IPS-18a (cell line): Measurements from ENCODE around the gene STXBP2.

Source experiments
- H3K27ac ChIP-seq: one replicate; pipeline ENCODE4 v1.5.1; 2013; ENCODE audit warnings: low read length
- H3K27me3 ChIP-seq: one replicate; pipeline ENCODE4 v1.6.1; 2013; ENCODE audit warnings: mild to moderate bottlenecking, low read length; ENCODE audit not compliant: control insufficient read depth, insufficient read depth
- H3K36me3 ChIP-seq: one replicate; pipeline ENCODE4 v1.6.1; 2013; ENCODE audit warnings: low read depth, low read length; ENCODE audit not compliant: control insufficient read depth
- H3K4me1 ChIP-seq: one replicate; pipeline ENCODE4 v1.6.1; 2013; ENCODE audit warnings: low read depth, low read length; ENCODE audit not compliant: control insufficient read depth
- H3K4me3 ChIP-seq: one replicate; pipeline ENCODE4 v1.5.1; 2013; ENCODE audit warnings: low read length
- H3K9ac ChIP-seq: one replicate; pipeline ENCODE4 v1.6.1; 2013; ENCODE audit warnings: mild to moderate bottlenecking, low read length, moderate library complexity
- H3K9me3 ChIP-seq: one replicate; pipeline ENCODE4 v1.6.1; 2013; ENCODE audit warnings: low read depth, low read length; ENCODE audit not compliant: control insufficient read depth

Gene STXBP2

DNA sequence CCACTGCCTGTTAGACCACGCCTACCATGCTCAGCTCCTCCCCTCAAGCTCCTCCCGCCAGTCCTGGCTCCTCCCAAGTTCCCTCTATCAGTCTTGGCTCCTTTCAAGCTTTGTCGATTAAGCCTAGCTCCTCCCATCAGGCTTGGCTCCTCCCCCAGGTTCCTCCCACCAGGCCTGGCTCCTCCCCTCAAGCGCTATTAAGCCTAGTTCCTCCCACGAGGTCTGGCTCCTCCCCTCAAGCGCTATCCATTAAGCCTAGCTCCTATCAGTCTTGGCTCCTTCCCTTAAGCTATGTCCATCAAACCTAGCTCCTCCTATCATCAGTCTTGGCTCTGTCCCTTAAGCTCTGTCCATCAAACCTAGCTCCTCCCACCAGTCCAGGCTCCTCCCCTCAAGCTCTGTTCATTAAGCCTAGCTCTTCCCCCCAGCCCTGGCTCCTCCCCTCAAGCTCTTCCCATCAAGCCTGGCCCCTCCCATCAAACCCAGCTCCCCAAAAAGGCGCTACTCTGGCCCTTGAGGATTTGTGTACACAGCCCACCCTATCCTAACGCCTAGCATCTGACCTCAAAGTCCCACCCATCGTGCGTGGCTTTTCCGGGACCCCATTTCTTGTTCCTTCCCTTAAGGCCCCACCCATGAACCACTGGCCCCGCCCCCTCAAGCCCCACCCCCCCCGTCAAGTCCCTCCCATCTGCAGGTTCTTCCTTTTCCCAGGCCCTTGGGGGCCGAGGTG, 31.3 kb upstream of the STXBP2 start:
- no peaks in the 10 kb centered on the region for H3K4me1 ChIP-seq
- H3K9ac ChIP-seq: no peak overlapping the region
- H3K4me3 ChIP-seq: no peak overlapping the region
- H3K9me3 ChIP-seq: no peaks in the 10 kb centered on the region
- peaks cover 5% of the 10 kb centered on the region for H3K36me3 ChIP-seq
- no peak overlapping the region for H3K27ac ChIP-seq
- no peaks in the 10 kb centered on the region for H3K27me3 ChIP-seq

DNA sequence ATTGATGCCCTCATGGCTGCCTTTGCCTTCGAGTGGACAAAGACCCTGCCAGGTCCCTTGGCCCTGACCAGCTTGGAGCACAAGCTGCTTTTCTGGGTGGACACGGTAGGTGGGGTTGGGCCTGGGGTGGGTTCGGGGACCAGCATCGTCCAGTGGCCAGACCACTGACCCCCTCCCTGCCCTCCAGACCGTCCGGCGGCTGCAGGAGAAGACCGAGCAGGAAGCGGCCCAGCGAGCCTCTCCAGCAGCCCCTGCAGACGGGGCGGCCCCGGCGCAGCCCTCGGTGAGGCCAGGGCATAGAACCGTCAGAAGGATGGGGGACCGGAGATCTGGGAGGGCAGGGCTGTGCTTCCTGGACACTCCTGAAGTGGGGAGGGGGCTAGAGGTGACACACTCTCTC, 30.6 kb upstream of the STXBP2 start:
- no peak overlapping the region for H3K27ac ChIP-seq
- no peaks in the 10 kb centered on the region for H3K27me3 ChIP-seq

DNA sequence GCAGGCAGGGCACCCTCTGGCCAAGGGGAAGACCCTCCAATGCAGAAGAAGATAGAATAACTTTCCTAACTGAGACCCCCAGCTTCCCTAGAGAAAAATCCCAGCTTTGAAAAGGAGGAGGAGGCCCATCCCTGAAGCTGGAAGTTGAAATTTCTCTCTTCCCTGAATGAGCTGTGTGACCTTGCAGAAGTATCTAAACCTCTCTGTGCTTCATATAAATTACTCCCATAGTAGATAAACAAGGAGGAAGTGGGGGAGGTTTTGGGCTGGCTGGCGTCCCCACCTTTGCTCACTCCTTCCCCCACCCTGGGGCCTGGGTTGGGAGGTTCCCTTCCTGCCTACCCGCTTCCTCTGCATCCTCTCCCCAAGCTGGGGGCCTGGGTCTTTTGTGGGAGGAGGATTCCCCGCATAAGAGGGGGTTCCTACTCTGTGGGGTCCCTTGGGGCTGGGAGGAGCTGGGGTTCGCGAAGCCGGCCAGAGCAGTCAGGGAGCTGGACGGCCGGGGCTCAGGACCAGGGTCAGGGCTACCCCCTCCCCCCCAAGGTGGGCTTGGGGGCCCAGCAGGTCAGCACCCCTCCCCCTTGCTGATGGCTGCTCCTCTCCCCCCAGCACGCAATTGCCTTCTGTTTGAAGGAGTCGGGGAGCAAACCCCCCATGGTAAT, 29.6 kb upstream of the STXBP2 start:
- no peaks in the 10 kb centered on the region for H3K27me3 ChIP-seq

More for the DNA sequence above, 30.6 kb upstream of the STXBP2 start:
- Histone ChIP-seq H3K9ac (no peak overlapping the region), H3K4me3 (no peak overlapping the region), H3K36me3 (peaks cover 5% of the 10 kb centered on the region), H3K9me3 (no peaks in the 10 kb centered on the region), H3K4me1 (no peaks in the 10 kb centered on the region)

DNA sequence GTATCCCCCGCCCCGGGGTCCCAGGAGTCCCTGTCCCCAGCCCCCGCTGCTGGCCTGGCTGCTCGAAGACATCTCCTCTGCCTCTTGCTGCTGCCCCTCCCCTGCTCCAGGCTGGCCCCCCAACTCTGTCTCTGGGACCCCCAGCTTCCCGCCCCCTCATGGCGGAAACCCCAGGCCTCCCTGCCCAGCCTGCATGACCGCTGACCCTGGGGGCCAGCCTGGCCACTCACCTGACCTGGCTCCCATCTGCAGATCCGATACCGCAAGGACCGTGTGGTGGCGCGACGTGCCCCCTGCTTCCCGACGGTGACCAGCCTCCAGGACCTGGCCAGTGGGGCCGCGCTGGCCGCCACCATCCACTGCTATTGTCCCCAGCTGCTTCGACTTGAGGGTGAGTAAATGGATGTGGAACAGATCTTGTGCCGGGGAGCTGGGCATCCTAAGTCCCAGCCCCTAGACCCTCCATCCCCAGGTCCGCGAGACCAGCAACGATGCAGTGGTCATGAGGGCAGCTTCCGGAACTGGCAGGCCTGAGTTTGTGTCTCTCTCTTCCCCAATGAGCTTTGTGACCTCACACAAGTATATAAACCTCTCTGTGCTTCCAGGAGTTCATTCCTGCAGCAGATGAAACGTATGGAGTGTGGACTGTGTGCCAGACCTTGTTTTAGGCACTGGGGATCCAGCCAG, 28.9 kb upstream of the STXBP2 start:
- H3K27ac ChIP-seq: no peak overlapping the region
- H3K4me3 ChIP-seq: no peak overlapping the region
- no peaks in the 10 kb centered on the region for H3K27me3 ChIP-seq
- no peaks in the 10 kb centered on the region for H3K4me1 ChIP-seq
- no peak overlapping the region for H3K9ac ChIP-seq
- H3K9me3 ChIP-seq: no peaks in the 10 kb centered on the region
- peaks cover 5% of the 10 kb centered on the region for H3K36me3 ChIP-seq

More for the DNA sequence above, 29.6 kb upstream of the STXBP2 start:
- H3K4me3 ChIP-seq: no peak overlapping the region
- H3K27ac ChIP-seq: no peak overlapping the region
- no peaks in the 10 kb centered on the region for H3K9me3 ChIP-seq
- H3K4me1 ChIP-seq: no peaks in the 10 kb centered on the region
- H3K36me3 ChIP-seq: peaks cover 5% of the 10 kb centered on the region
- no peak overlapping the region for H3K9ac ChIP-seq

DNA sequence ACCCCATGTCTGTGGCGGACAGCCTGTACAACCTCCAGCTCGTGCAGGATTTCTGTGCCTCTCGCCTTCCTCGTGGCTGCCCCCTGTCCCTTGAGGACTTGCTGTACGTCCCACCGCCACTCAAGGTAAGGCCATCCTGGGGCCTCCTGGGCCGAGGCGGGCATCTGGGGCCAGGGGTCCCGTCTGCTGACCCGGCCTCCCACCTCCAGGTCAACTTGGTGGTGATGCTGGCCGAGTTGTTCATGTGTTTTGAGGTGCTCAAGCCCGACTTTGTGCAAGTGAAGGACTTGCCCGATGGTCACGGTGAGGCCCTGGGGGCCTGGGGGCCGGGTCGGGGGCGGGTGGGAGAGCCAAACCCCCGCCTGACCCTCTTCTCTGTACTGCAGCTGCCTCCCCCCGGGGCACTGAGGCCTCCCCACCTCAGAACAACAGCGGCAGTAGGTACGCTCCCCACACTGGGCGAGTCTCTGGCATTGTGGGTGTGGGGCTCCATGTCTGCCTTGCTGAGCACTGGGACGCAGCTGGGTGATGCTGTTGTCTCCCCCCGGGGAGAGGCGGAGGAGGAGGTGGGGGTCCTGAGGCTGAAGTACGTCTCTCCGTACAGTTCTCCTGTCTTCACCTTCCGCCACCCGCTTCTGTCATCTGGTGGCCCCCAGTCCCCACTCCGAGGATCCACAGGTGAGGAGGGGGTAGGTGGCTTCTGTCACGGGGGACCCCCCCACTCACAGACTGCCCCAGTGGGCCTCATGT, 26.2 kb upstream of the STXBP2 start:
- Histone ChIP-seq H3K27me3 (no peaks in the 10 kb centered on the region), H3K4me3 (no peak overlapping the region), H3K9ac (no peak overlapping the region), H3K27ac (no peak overlapping the region), H3K36me3 (peaks cover 5% of the 10 kb centered on the region), H3K9me3 (no peaks in the 10 kb centered on the region), H3K4me1 (no peaks in the 10 kb centered on the region)

DNA sequence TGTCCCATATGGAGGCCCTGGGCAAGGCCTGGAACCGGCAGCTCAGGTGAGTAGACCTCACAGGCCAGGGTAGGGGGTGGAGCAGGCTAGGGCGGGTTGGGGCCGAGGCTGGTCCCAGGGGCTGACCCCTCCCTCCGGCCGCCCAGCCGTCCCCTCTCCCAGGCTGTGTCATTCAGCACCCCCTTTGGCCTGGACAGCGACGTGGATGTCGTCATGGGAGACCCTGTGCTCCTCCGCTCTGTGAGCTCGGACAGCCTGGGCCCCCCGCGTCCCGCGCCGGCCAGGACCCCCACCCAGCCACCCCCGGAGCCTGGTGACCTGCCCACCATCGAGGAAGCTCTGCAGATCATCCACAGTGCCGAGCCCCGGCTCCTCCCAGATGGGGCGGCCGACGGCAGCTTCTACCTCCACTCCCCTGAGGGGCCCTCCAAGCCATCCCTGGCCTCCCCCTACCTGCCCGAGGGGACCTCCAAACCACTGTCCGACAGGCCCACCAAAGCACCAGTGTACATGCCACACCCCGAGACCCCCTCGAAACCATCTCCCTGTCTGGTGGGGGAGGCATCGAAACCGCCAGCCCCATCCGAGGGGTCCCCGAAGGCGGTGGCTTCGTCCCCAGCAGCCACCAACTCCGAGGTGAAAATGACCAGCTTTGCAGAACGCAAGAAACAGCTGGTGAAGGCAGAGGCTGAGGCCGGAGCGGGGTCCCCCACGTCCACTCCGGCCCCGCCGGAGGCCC, 25.2 kb upstream of the STXBP2 start:
- Histone ChIP-seq H3K4me1 (no peaks in the 10 kb centered on the region), H3K36me3 (peaks cover 5% of the 10 kb centered on the region), H3K27ac (no peak overlapping the region), H3K27me3 (no peaks in the 10 kb centered on the region), H3K9ac (no peak overlapping the region), H3K9me3 (no peaks in the 10 kb centered on the region), H3K4me3 (no peak overlapping the region)

DNA sequence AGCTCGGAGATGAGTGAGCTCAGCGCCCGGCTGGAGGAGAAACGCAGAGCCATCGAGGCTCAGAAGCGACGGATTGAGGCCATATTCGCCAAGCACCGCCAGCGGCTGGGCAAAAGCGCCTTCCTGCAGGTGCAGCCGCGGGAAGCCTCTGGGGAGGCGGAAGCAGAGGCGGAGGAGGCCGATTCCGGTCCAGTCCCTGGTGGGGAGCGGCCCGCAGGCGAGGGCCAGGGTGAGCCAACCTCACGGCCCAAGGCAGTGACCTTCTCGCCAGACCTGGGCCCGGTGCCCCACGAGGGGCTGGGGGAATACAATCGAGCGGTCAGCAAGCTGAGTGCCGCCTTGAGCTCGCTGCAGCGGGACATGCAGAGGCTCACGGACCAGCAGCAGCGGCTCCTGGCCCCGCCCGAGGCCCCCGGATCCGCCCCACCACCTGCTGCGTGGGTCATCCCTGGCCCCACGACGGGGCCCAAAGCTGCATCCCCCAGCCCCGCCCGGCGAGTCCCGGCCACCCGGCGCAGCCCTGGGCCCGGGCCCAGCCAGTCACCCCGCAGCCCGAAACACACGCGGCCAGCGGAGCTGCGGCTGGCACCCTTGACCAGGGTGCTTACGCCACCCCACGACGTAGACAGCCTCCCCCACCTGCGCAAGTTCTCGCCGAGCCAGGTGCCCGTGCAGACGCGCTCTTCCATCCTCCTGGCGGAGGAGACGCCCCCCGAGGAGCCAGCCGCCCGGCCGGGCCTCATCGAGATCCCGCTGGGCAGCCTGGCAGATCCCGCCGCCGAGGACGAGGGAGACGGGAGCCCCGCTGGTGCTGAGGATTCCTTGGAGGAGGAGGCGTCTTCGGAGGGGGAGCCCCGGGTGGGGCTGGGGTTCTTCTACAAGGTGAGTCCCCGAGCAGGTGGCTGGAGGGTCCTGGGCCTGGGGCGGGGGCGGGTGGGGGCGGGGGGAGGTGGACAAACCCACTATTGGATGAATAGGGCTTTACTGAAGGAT, 24.3 kb upstream of the STXBP2 start:
- Histone ChIP-seq H3K9me3 (no peaks in the 10 kb centered on the region), H3K9ac (no peak overlapping the region), H3K36me3 (peaks cover 11% of the 10 kb centered on the region), H3K4me1 (no peaks in the 10 kb centered on the region), H3K4me3 (no peak overlapping the region), H3K27me3 (no peaks in the 10 kb centered on the region), H3K27ac (no peak overlapping the region)

DNA sequence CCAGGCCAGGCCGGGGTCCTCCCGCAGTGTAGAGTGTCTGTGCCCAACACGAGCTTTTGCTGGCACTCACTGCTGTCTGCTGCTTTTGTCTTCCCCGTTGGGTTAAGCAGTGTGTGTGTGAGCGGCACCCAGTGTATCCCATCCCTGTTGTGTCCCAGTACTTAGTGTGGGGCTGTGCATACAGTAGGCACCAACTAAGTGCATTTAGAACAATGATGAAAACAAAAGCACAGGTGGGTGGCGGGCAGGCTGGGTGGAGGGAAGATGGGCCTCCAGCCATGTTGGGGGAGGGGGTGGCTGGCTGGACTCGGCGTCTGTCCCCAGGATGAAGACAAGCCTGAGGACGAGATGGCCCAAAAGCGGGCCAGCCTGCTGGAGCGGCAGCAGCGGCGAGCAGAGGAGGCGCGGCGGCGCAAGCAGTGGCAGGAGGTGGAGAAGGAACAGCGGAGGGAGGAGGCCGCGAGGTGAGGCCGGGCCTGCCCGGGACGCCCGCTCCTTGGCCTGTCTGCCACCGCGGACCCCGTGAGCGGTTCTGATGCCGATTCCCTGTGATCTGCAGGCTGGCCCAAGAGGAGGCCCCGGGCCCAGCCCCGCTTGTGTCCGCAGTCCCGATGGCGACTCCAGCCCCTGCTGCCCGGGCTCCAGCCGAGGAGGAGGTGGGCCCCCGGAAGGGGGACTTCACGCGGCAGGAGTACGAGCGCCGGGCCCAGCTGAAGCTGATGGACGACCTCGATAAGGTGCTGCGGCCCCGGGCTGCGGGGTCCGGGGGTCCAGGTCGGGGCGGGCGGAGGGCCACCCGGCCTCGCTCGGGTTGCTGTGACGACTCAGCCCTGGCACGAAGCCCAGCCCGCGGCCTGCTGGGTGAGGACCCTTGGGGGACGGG, 21.8 kb upstream of the STXBP2 start:
- Histone ChIP-seq H3K9ac (no peak overlapping the region), H3K27me3 (no peaks in the 10 kb centered on the region), H3K4me1 (no peaks in the 10 kb centered on the region), H3K9me3 (no peaks in the 10 kb centered on the region), H3K27ac (no peak overlapping the region), H3K36me3 (peaks cover 13% of the 10 kb centered on the region), H3K4me3 (no peak overlapping the region)

DNA sequence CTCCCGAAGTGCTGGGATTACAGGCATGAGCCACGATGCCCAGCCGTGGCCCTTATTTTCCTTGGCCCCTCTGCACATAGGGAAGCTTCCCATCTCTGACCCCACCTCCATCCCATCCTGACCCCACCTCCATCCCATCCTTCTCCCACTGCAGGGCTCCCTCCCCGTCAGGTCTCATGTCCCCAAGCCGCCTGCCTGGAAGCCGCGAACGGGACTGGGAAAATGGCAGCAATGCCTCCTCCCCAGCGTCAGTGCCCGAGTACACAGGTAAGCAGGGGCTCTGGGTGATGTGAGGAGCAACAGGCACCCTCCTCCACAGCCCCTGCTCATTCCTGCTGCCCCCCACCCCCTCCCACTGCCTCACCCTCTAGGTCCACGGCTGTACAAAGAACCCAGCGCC, 19.7 kb upstream of the STXBP2 start:
- Histone ChIP-seq H3K27me3 (no peaks in the 10 kb centered on the region), H3K27ac (no peak overlapping the region)

More for the DNA sequence above, 19.7 kb upstream of the STXBP2 start:
- no peaks in the 10 kb centered on the region for H3K4me1 ChIP-seq
- no peaks in the 10 kb centered on the region for H3K9me3 ChIP-seq
- no peak overlapping the region for H3K4me3 ChIP-seq
- no peak overlapping the region for H3K9ac ChIP-seq
- H3K36me3 ChIP-seq: peaks cover 31% of the 10 kb centered on the region
